KOPT-K1 (cell line): ENCODE measurements around the gene TOMM20L.
"Not testable (repeated sequence)": the region's sequence is repeated elsewhere in the genome, so short reads cannot be mapped to it uniquely, and the experiment has no call there.

Source experiments
- H3K27ac ChIP-seq: fragments of 200-600 bp; sonication (generic); 2 replicates; pipeline ENCODE4 v1.5.1; 2016; ENCODE audit warnings: antibody characterized with exemption, mild to moderate bottlenecking, low read depth, low read length; ENCODE audit not compliant: poor library complexity, severe bottlenecking
- H3K36me3 ChIP-seq: fragments of 200-600 bp; sonication (generic); 2 replicates; pipeline ENCODE4 v1.5.1; 2017; ENCODE audit warnings: antibody characterized with exemption, mild to moderate bottlenecking, low read length, moderate library complexity; ENCODE audit not compliant: insufficient read depth
- H3K9me3 ChIP-seq: fragments of 200-600 bp; sonication (generic); 2 replicates; pipeline ENCODE4 v1.5.1; 2017; ENCODE audit warnings: antibody characterized with exemption, low read length, mild to moderate bottlenecking; ENCODE audit not compliant: insufficient read depth, poor library complexity, severe bottlenecking

The TOMM20L gene

DNA sequence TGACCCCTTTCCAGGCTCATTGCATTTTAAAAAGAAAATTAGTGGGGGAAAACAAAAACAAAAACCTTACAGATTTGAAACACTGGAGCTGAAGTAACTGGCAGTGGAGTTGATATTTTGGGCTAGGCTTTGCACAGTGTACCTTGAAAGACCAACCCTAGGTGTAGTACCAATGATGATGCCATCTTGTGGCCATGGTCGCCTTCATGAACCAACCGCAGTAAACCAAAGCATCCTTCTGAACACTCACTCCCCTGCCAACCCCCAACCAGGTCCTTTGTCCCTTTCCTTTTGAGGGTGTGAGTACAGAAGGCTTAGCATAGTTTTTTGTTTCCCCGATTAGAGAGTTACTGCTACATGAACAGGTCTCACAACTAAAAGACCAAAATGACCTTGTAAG is 5.9 kb downstream of the TOMM20L start:
- H3K9me3 ChIP-seq, result no peaks in the 10 kb centered on the region
- peaks cover 30% of the 10 kb centered on the region for H3K36me3 ChIP-seq
- H3K27ac ChIP-seq, result no peak overlapping the region

- peaks cover 82% of the 10 kb centered on the region for H3K36me3 ChIP-seq
- H3K27ac ChIP-seq, result no peak overlapping the region
- no peaks in the 10 kb centered on the region for H3K9me3 ChIP-seq
These were observed 13.0 kb downstream of the TOMM20L start for GRCh38 chr14:58408681-58409215.

DNA sequence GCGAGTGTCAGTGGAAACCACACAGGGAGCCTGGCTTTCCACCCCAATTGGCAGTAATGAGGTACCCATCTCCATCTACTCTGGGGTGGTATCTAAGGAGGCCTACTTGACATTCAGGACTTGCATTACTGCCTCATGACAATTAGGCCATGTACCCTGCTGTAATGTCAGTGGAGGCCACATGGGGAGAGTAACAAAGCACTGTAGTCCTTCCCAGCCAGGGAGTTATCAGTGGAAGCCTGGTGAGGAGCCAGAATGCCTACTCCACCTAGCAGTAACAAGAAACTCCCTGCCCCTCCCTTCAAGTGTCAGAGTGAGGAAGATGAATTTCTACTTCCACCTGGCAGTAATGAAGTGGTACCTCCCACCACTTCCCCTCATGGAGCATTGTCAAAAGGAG is 19.1 kb downstream of the TOMM20L start:
- no peak overlapping the region for H3K27ac ChIP-seq
- H3K9me3 ChIP-seq, result peaks cover 10% of the 10 kb centered on the region
- H3K36me3 ChIP-seq, result peaks cover 98% of the 10 kb centered on the region

DNA sequence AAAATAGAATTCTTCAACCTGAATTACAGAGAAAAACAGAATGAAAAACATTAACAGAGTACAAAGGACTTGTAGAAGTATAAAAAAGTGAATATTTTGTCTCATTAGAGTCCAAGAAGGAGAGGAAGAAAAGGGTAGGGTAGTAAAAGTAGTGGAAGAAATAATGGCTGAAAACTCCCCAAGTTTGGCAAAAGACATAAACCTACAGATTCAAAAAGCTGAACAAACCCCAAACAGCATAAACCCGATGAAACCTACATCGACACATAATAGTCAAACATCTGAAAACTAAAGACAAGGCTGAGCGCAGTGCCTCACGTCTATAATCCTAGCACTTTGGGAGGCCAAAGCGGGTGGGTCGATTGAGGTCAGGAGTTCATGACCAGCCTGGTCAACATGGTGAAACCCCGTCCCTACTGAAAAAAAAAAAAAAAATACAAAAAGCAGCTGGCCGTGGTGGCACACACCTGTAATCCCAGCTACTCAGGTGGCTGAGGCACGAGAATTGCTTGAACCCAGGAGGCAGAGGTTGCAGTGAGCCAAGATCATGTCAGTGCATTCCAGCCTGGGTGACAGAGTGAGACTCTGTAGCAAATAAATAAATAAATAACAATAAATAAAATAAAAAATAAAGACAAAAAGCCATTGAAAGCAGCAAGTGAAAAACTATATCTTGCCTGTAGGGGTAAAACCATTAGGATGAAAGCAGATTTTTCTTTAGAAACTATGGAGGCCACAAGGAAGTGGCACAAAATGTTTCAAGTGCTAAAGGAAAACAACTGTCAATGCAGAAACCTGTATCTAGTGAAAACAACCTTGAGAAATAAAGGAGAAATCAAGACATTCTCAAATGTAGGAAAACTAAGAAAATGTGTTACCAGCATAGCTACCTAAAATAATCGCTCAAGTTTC is 20.2 kb downstream of the TOMM20L start:
- H3K36me3 ChIP-seq, result peaks cover 98% of the 10 kb centered on the region
- peaks cover 10% of the 10 kb centered on the region for H3K9me3 ChIP-seq
- no peak overlapping the region for H3K27ac ChIP-seq

DNA sequence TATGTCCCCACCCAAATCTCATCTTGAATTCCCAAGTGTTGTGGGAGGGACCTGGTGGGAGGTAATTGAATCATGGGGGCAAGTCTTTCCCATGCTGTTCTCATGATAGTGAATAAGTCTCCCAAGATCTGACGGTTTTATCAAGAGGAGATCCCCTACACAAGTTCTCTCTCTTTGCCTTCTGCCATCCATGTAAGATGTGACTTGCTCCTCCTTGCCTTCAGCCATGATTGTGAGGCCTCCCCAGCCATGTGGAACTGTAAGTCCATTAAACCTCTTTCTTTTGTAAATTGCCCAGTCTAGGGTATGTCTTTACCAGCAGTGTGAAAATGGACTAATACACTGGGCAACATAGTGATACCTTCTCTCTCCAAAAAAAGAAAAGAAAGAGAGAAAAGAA is 21.2 kb downstream of the TOMM20L start:
- not testable (repeated sequence) for H3K9me3 ChIP-seq, H3K27ac ChIP-seq
- peaks cover 98% of the 10 kb centered on the region for H3K36me3 ChIP-seq

DNA sequence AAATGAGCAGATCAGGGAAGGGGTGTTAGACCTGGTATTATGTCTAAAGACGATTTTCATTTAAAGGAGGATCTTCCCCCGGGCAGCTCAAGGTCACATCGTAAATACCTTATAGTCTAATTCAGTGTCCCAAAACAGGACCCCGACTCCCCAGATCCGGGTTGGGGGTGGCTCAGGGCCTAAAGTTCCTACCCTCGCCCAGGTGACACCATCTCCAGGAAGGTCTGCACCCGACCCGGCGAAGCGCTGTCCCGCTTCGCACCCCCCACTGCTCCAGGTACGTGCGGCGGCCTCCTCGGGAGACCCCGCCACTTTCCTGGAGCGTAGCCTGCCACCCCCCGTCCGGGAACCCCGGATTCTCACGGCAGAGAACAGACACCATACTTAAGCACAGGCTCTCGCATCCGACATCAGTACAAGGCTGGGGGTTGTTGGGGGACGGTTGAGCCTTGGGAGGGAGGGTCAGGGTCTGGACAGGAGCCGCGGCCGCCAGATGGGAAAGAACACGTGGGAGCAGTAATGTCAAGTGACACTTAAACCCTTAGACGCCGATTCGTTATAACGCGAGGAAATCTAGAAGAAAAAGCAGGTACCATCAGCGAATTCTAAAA is 31.0 kb downstream of the TOMM20L start:
- no peaks in the 10 kb centered on the region for H3K9me3 ChIP-seq
- H3K27ac ChIP-seq, result peak overlapping the region; percentile 90
- peaks cover 44% of the 10 kb centered on the region for H3K36me3 ChIP-seq

GRCh38 chr14:58427281-58428117 is 31.8 kb downstream of the TOMM20L start, which contains the start of the genes KIAA0586 and TIMM9:
KIAA0586 (plus strand) TSS chr14:58427719; CDS start chr14:58428265, 546 bp downstream.
TIMM9 (minus strand) TSS chr14:58427531; CDS start chr14:58411945, 15,586 bp downstream.
- Histone ChIP-seq H3K9me3 (no peaks in the 10 kb centered on the region), H3K36me3 (peaks cover 40% of the 10 kb centered on the region), H3K27ac (peak within 1 kb of the TSS; percentile 90)

GRCh38 chr14:58428118-58428683 is 32.5 kb downstream of the TOMM20L start:
- Histone ChIP-seq H3K9me3 (no peaks in the 10 kb centered on the region), H3K27ac (peak overlapping the region; percentile 90), H3K36me3 (peaks cover 40% of the 10 kb centered on the region)

- H3K27ac ChIP-seq, result no peak overlapping the region
- no peaks in the 10 kb centered on the region for H3K9me3 ChIP-seq
- H3K36me3 ChIP-seq, result peaks cover 40% of the 10 kb centered on the region
These were observed 34.4 kb downstream of the TOMM20L start for GRCh38 chr14:58430156-58430555.

- H3K27ac ChIP-seq, result no peak overlapping the region
- no peaks in the 10 kb centered on the region for H3K9me3 ChIP-seq
- H3K36me3 ChIP-seq, result peaks cover 63% of the 10 kb centered on the region
These were observed 43.7 kb downstream of the TOMM20L start for GRCh38 chr14:58439476-58439875.

DNA sequence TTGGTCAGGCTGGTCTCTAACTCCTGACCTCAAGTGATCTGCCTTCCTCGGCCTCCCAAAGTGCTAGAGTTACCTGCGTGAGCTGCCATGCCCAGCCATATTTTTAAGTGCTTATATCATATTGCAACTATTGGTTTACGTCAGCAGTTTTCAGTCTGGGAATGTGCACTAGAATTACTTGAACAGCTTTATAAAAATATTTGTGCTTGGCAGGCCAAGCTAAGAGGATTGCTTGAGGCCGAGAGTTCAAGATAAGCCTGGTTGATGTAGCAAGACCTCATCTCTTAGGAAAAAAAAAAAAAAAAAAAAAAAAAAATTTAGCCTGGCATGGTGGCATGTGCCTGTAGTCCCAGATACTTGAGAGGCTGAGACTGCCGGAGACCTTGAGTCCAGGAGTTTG is 48.9 kb downstream of the TOMM20L start:
- no peaks in the 10 kb centered on the region for H3K9me3 ChIP-seq
- H3K27ac ChIP-seq, result no peak overlapping the region
- H3K36me3 ChIP-seq, result peaks cover 71% of the 10 kb centered on the region

DNA sequence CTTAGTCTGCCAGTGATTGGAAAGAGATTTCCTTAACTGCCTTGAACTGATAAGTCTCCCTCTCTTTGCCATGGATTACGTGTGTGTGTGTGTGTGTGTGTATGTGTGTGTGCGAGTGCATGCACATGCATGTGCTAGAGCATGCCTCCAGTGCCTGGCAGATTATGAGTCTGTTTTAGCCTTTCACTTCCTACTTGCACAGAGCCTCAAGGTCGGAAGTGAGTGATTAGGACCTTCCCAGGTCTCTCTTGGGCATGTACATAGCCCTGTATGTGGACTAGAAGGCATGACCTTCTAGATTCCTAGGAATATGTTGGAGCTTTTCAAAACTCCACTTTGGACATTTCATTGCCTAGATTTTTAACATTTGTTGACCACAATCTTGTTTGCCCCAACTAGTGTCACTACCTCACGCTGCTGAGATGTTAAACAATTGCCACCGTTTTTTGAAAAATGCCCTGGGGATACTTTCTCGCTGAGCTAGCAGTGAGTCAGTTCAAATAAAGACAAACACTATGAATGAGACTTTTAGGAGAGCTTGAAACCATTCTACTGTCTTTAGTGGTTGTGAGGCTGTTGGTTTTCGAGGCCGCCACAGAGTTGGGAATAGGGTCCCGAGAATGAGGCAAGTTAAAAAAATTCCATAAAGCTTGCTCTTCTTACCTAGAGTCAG is 60.0 kb downstream of the TOMM20L start:
- Histone ChIP-seq H3K9me3 (no peaks in the 10 kb centered on the region), H3K27ac (no peak overlapping the region), H3K36me3 (peaks cover 84% of the 10 kb centered on the region)
